Esophagus squamous epithelium (tissue), 4 donors: Measurements from ENCODE around the gene DGUOK.

ENCODE experiments used
- CTCF ChIP-seq, 6 experiments: fragments of 450-650 bp in 4 of 6; fragments of 200-600 bp in 2 of 6; sonication (generic) in 2 of 6; IDR thresholded peaks; one replicate each; pipeline ENCODE4 v1.5.1; 2016 to 2019; ENCODE audit warnings: antibody characterized with exemption in 6 of 6, mild to moderate bottlenecking in 4 of 6, moderate library complexity in 4 of 6
- POLR2A ChIP-seq, 4 donors: fragments of 450-650 bp; IDR thresholded peaks; one replicate each; pipeline ENCODE4 v1.6.1; 2017; ENCODE audit warnings: antibody characterized with exemption in 4 of 4, mild to moderate bottlenecking in 4 of 4, moderate library complexity in 3 of 4

- TF ChIP-seq CTCF (IDR thresholded peaks at IDR 0.05) (no peak), POLR2A (IDR thresholded peaks at IDR 0.05) (no peak)
These were observed 38.4 kb downstream of the DGUOK start for GRCh38 chr2:73965053-73965452.
